AG04450 (cell line): ENCODE measurements around the gene SOX4. TPM values are rescaled to one million over a fixed set of nuclear protein-coding genes. Genes with fewer than 3 reads are reported as not detected.
A peak's percentile ranks its signal among the peaks of the same experiment; 100 is the strongest.

Experiments used
- CTCF ChIA-PET: fragments of 300-600, 350-600 bp; formaldehyde crosslinking; extraction: SDS; loops from one replicate; lab custom pipeline; 2022; ENCODE audit warnings: antibody characterized with exemption, inconsistent platforms; lab: Charles Lee
- POLR2A ChIA-PET: fragments of 350-600 bp; formaldehyde crosslinking; extraction: SDS; loops from one replicate; lab custom pipeline; 2021; ENCODE audit warnings: antibody characterized with exemption, inconsistent platforms; lab: Yijun Ruan, JAX
- DNase-seq: peaks from one replicate; pipeline ENCODE4 v3.0.0-alpha.2; 2011; ENCODE audit warnings: low read depth, low spot score
- H3K27ac ChIP-seq: one replicate; pipeline ENCODE4 v1.5.1; 2012; ENCODE audit warnings: low read depth, low read length, control low read depth
- H3K27me3 ChIP-seq: one replicate; pipeline ENCODE4 v1.6.0; 2012; ENCODE audit warnings: low read length; ENCODE audit not compliant: control insufficient read depth, insufficient read depth
- H3K4me3 ChIP-seq: 2 replicates; pipeline ENCODE4 v1.5.1; 2011; ENCODE audit warnings: mild to moderate bottlenecking, low read depth, low read length, control low read depth
- H3K9me3 ChIP-seq: 2 replicates; pipeline ENCODE4 v1.5.1; 2012; ENCODE audit warnings: low read length; ENCODE audit not compliant: control insufficient read depth, insufficient read depth
- polyA plus RNA-seq: library from polyadenylated mRNA; depleted of rRNA; stranded (reverse); fragments of >200 nt; gene quantifications from 2 replicates; pipeline ENCODE4 v1.2.3, GENCODE V29; 2011
- small RNA-seq: library from RNA; depleted of rRNA; stranded (forward); fragments of <200 nt; gene quantifications from one replicate; pipeline ENCODE3, GENCODE V24; 2012; ENCODE audit warnings: low read depth; ENCODE audit not compliant: insufficient read length
- TF ChIP-seq, protein P1 (sequence below): IDR thresholded peaks from 2 replicates; pipeline ENCODE4 v1.5.1; 2011; ENCODE audit warnings: low read depth, low read length, control low read depth, inconsistent platforms

Gene SOX4
- polyA plus RNA-seq, 1 experiment: 33.5 TPM

DNA sequence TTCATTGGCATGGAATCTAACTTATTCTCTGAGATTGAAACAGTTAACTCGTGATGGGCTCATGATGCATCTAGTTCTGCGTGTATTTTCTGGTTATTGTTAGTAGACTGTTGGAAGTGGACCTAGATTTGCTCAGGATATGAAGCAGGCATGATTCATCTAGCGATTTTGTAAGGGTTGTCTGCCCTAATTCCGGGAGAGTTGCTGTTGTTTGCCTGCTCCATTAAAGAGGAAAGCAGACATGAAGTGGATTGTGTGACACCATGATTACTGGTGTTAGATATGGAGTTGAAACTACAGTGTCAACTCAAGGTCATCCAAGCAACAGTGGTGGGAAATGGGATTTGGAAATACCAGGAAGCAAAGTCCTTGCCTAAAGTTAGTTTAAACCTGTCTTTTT, 41.0 kb downstream of the SOX4 start:
- TF ChIP-seq, protein P1, sequence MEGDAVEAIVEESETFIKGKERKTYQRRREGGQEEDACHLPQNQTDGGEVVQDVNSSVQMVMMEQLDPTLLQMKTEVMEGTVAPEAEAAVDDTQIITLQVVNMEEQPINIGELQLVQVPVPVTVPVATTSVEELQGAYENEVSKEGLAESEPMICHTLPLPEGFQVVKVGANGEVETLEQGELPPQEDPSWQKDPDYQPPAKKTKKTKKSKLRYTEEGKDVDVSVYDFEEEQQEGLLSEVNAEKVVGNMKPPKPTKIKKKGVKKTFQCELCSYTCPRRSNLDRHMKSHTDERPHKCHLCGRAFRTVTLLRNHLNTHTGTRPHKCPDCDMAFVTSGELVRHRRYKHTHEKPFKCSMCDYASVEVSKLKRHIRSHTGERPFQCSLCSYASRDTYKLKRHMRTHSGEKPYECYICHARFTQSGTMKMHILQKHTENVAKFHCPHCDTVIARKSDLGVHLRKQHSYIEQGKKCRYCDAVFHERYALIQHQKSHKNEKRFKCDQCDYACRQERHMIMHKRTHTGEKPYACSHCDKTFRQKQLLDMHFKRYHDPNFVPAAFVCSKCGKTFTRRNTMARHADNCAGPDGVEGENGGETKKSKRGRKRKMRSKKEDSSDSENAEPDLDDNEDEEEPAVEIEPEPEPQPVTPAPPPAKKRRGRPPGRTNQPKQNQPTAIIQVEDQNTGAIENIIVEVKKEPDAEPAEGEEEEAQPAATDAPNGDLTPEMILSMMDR: no peak
- ChIA-PET POLR2A (no interaction called here), CTCF (no interaction called here)
- Histone ChIP-seq H3K27me3 (no peaks in the 10 kb centered on the region), H3K9me3 (no peaks in the 10 kb centered on the region), H3K27ac (peak overlapping the region; percentile 75), H3K4me3 (no peak overlapping the region)
- peak; percentile 68 for DNase-seq

- H3K27ac ChIP-seq: no peak overlapping the region
- H3K4me3 ChIP-seq: no peak overlapping the region
- H3K9me3 ChIP-seq: no peaks in the 10 kb centered on the region
- DNase-seq: no peak
- TF ChIP-seq, protein P1: no peak
- POLR2A ChIA-PET: no interaction called here
- no peaks in the 10 kb centered on the region for H3K27me3 ChIP-seq
- CTCF ChIA-PET: no interaction called here
These were observed 43.3 kb downstream of the SOX4 start for GRCh38 chr6:21636876-21637275.

- ChIA-PET POLR2A (no interaction called here), CTCF (no interaction called here)
- Histone ChIP-seq H3K27me3 (no peaks in the 10 kb centered on the region), H3K9me3 (no peaks in the 10 kb centered on the region), H3K4me3 (no peak overlapping the region), H3K27ac (no peak overlapping the region)
- DNase-seq: no peak
- TF ChIP-seq, protein P1: no peak
These were observed 45.8 kb downstream of the SOX4 start for GRCh38 chr6:21639316-21639715.

Small RNA genes lying within 50 kb of the gene (small RNA-seq; reads per million reads assigned to genes)
- gene BOLA2P3: not detected
